Esophagus (tissue), 2 donors: ENCODE data around the gene GBP6. TPM values are rescaled to one million over a fixed set of nuclear protein-coding genes. Genes with fewer than 3 reads are reported as not detected.
"Not testable (repeated sequence)": the region's sequence is repeated elsewhere in the genome, so short reads cannot be mapped to it uniquely, and the experiment has no call there.

ENCODE experiments used
- H3K27ac ChIP-seq, 2 donors: one replicate each; pipeline ENCODE4 v1.5.1; 2013; ENCODE audit warnings: low read depth in 2 of 2, mild to moderate bottlenecking in 2 of 2, inconsistent platforms in 1 of 2, low read length in 1 of 2, moderate library complexity in 1 of 2
- H3K27me3 ChIP-seq, 2 donors: one replicate each; pipeline ENCODE4 v1.6.1; 2013; ENCODE audit warnings: low read length in 2 of 2, control low read depth in 1 of 2, mild to moderate bottlenecking in 1 of 2; ENCODE audit not compliant: insufficient read depth in 2 of 2, control insufficient read depth in 1 of 2
- H3K36me3 ChIP-seq, 2 donors: one replicate each; pipeline ENCODE4 v1.6.1; 2013; ENCODE audit warnings: low read length in 1 of 2; ENCODE audit not compliant: control insufficient read depth in 2 of 2, insufficient read depth in 2 of 2
- H3K4me1 ChIP-seq, 2 donors: one replicate each; pipeline ENCODE4 v1.6.1; 2013; ENCODE audit warnings: low read length in 1 of 2; ENCODE audit not compliant: control insufficient read depth in 2 of 2, insufficient read depth in 2 of 2
- H3K4me3 ChIP-seq, 2 donors: one replicate each; pipeline ENCODE4 v1.5.1; 2013; ENCODE audit warnings: low read length in 2 of 2, mild to moderate bottlenecking in 2 of 2, low read depth in 1 of 2, moderate library complexity in 1 of 2
- H3K9me3 ChIP-seq, 2 donors: one replicate each; pipeline ENCODE4 v1.6.1; 2013; ENCODE audit warnings: mild to moderate bottlenecking in 2 of 2, low read depth in 1 of 2, low read length in 1 of 2, moderate library complexity in 1 of 2; ENCODE audit not compliant: control insufficient read depth in 2 of 2, insufficient read depth in 1 of 2
- WGBS, 2 donors: extraction: QIAGEN DNeasy Blood & Tissue Kit; methylation state at CpG; one replicate each; pipeline ENCODE4 v1.1.7; 2013; 5-methylcytosine and 5-hydroxymethylcytosine counted together
- polyA plus RNA-seq, 2 donors: library from polyadenylated mRNA; stranded (reverse); fragments of 200-250 nt; gene quantifications; one replicate each; pipeline ENCODE4 v1.2.3, GENCODE V29; 2013
- donor health status: healthy with polysubstance abuse.
- donor health status: Bipolar disorder and iron deficiency.

GBP6 gene
- 100 to 1,000 TPM; 344 to 442 TPM for polyA plus RNA-seq

- peak within 1 kb of the TSS; percentile 96 to 97 for H3K27ac ChIP-seq
- no peaks in the 10 kb centered on the region for H3K4me1 ChIP-seq
- H3K36me3 ChIP-seq, result peaks cover 0 to 4% of the 10 kb centered on the region in 2 donors
- 36 to 51% methylated on average over 10 of the region's 10 CpGs for WGBS, 2 donors
- peak within 1 kb of the TSS; percentile 56 to 71 for H3K4me3 ChIP-seq
- H3K9me3 ChIP-seq, result no peaks in the 10 kb centered on the region
- H3K27me3 ChIP-seq, result no peaks in the 10 kb centered on the region
These were observed at the start of gene GBP6 for GRCh38 chr1:89363638-89364536. GBP6 (plus strand) TSS chr1:89364059; CDS start chr1:89368552, 4,493 bp downstream.

- Histone ChIP-seq H3K36me3 (no peaks in the 10 kb centered on the region), H3K9me3 (no peaks in the 10 kb centered on the region), H3K27me3 (no peaks in the 10 kb centered on the region), H3K4me1 (no peaks in the 10 kb centered on the region), H3K27ac (no peak overlapping the region), H3K4me3 (no peak overlapping the region)
- WGBS, 2 donors, result 22 to 23% methylated on average over 1 of the region's 1 CpG
These were observed 41.5 kb upstream of the GBP6 start for GRCh38 chr1:89322402-89322801.

- H3K4me1 ChIP-seq, result no peaks in the 10 kb centered on the region
- no peaks in the 10 kb centered on the region for H3K36me3 ChIP-seq
- no peak overlapping the region for H3K4me3 ChIP-seq
- no peaks in the 10 kb centered on the region for H3K9me3 ChIP-seq
- WGBS, 2 donors, result 88 to 89% methylated on average over 2 of the region's 2 CpGs
- H3K27ac ChIP-seq, result no peak overlapping the region
- H3K27me3 ChIP-seq, result no peaks in the 10 kb centered on the region
These were observed 32.0 kb upstream of the GBP6 start for GRCh38 chr1:89331890-89332289.

- Histone ChIP-seq H3K36me3 (no peaks in the 10 kb centered on the region), H3K9me3 (no peaks in the 10 kb centered on the region), H3K4me3 (no peak overlapping the region), H3K4me1 (no peaks in the 10 kb centered on the region), H3K27ac (no peak overlapping the region), H3K27me3 (no peaks in the 10 kb centered on the region)
- WGBS, 2 donors, result 54 to 58% methylated on average over 3 of the region's 3 CpGs
These were observed 31.4 kb upstream of the GBP6 start for GRCh38 chr1:89332461-89332860.

- Histone ChIP-seq H3K4me3 (no peak overlapping the region), H3K36me3 (no peaks in the 10 kb centered on the region), H3K27ac (no peak overlapping the region), H3K9me3 (no peaks in the 10 kb centered on the region), H3K4me1 (no peaks in the 10 kb centered on the region), H3K27me3 (no peaks in the 10 kb centered on the region)
These were observed 28.4 kb upstream of the GBP6 start for GRCh38 chr1:89335486-89335885.

GRCh38 chr1:89337903-89338302, 26.0 kb upstream of the GBP6 start:
- no peaks in the 10 kb centered on the region for H3K9me3 ChIP-seq

GRCh38 chr1:89339039-89339438, 24.8 kb upstream of the GBP6 start:
- H3K36me3 ChIP-seq, result no peaks in the 10 kb centered on the region
- H3K27ac ChIP-seq, result no peak overlapping the region
- H3K4me1 ChIP-seq, result no peaks in the 10 kb centered on the region
- H3K4me3 ChIP-seq, result no peak overlapping the region
- no peaks in the 10 kb centered on the region for H3K9me3 ChIP-seq
- WGBS, 2 donors, result 37 to 48% methylated on average over 4 of the region's 4 CpGs
- no peaks in the 10 kb centered on the region for H3K27me3 ChIP-seq

More at GRCh38 chr1:89337903-89338302, 26.0 kb upstream of the GBP6 start:
- Histone ChIP-seq H3K27me3 (no peaks in the 10 kb centered on the region), H3K36me3 (no peaks in the 10 kb centered on the region), H3K4me3 (no peak overlapping the region), H3K4me1 (no peaks in the 10 kb centered on the region), H3K27ac (no peak overlapping the region)
- 62 to 66% methylated on average over 4 of the region's 4 CpGs for WGBS, 2 donors

GRCh38 chr1:89345479-89345878, 18.4 kb upstream of the GBP6 start:
- H3K9me3 ChIP-seq, H3K4me1 ChIP-seq, H3K4me3 ChIP-seq, H3K27me3 ChIP-seq, H3K36me3 ChIP-seq, H3K27ac ChIP-seq: not testable (repeated sequence)

GRCh38 chr1:89347296-89347695, 16.6 kb upstream of the GBP6 start:
- Histone ChIP-seq H3K9me3 (peaks cover 0 to 3% of the 10 kb centered on the region in 2 donors), H3K4me1 (no peaks in the 10 kb centered on the region), H3K4me3 (no peak overlapping the region), H3K36me3 (no peaks in the 10 kb centered on the region), H3K27ac (no peak overlapping the region), H3K27me3 (no peaks in the 10 kb centered on the region)
- WGBS, 2 donors, result 69 to 70% methylated on average over 2 of the region's 2 CpGs

GRCh38 chr1:89350298-89350697, 13.6 kb upstream of the GBP6 start:
- Histone ChIP-seq H3K4me1 (no peaks in the 10 kb centered on the region), H3K9me3 (no peaks in the 10 kb centered on the region), H3K27ac (no peak overlapping the region), H3K4me3 (no peak overlapping the region), H3K27me3 (no peaks in the 10 kb centered on the region), H3K36me3 (no peaks in the 10 kb centered on the region)
- 79 to 83% methylated on average over 2 of the region's 2 CpGs for WGBS, 2 donors
